Activated T-helper 1 cell treated with anti-CD3 and anti-CD28 coated beads, Interleukin-12 subunit alpha, Interleukin-12 subunit beta, Interleukin-2, Interleukin-4 antibody, amounts not matched to agents 30 ng/mL and 10 ng/mL and 1 ng/mL, durations not matched to agents 14 hours and 24 hours and 36 hours (primary cell): ENCODE results near the gene NXPH1. TPM values are rescaled to one million over a fixed set of nuclear protein-coding genes. Genes with fewer than 3 reads are reported as not detected.

Source experiments
- DNase-seq: peaks from one replicate; pipeline ENCODE4 v3.0.0; 2021; ENCODE audit warnings: low spot score
- H3K27ac Mint-ChIP-seq: one replicate; pipeline ENCODE4 v1.8.0; 2021; ENCODE audit warnings: mild to moderate bottlenecking, mixed read lengths
- H3K27me3 Mint-ChIP-seq: one replicate; pipeline ENCODE4 v1.8.0; 2022; ENCODE audit warnings: mild to moderate bottlenecking, moderate library complexity, mixed read lengths; ENCODE audit not compliant: insufficient read depth
- H3K36me3 Mint-ChIP-seq: one replicate; pipeline ENCODE4 v1.8.0; 2021; ENCODE audit warnings: low read depth, mixed read lengths
- H3K4me1 Mint-ChIP-seq: one replicate; pipeline ENCODE4 v1.8.0; 2021; ENCODE audit warnings: low read depth, mixed read lengths
- H3K4me3 Mint-ChIP-seq: one replicate; pipeline ENCODE4 v1.8.0; 2021; ENCODE audit warnings: mild to moderate bottlenecking, moderate library complexity, mixed read lengths
- H3K9me3 Mint-ChIP-seq: one replicate; pipeline ENCODE4 v1.8.0; 2021; ENCODE audit warnings: mixed read lengths
- intact Hi-C: fragments of 100-400 bp; cut with micrococcal nuclease; formaldehyde crosslinking; loops from one replicate; pipeline ENCODE4 v1.15.1; 2024
- total RNA-seq: library from RNA; stranded (reverse); gene quantifications from 2 replicates; pipeline ENCODE4 v1.2.3, GENCODE V29; 2022

Gene NXPH1
- total RNA-seq, 1 donor from 2014 or later: not detected

GRCh38 chr7:8418629-8419245 is 14.7 kb upstream of the NXPH1 start:
- H3K9me3 Mint-ChIP-seq: no peaks in the 10 kb centered on the region
- no peak for DNase-seq
- H3K36me3 Mint-ChIP-seq: no peaks in the 10 kb centered on the region
- H3K4me1 Mint-ChIP-seq: no peaks in the 10 kb centered on the region
- H3K27ac Mint-ChIP-seq: no peak overlapping the region
- intact Hi-C loops: loop anchor here (1.0 kb wide), 1 partner anchor 306 kb away; no protein-coding TSS in a partner anchor
- H3K27me3 Mint-ChIP-seq: peaks cover 7% of the 10 kb centered on the region
- no peak overlapping the region for H3K4me3 Mint-ChIP-seq

DNA sequence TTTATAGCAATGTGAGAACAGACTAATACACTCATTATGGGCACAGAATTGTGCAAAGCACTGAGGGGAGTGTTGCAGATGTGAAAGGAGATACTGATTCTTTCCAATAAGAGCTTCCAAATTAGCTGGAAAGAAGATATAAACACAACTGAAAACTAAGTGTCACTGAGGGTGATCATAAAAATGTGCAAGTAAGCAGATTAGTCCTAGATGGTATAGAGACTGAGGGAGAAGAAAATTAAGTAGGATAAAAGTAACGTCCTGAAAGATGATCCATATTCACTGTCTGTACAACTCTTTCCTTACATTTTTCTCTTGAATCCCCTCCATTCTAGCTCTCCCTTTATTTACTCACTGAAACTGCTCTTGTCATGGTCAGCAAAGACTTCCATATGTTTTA is 11.2 kb upstream of the NXPH1 start:
- H3K4me3 Mint-ChIP-seq: no peak overlapping the region
- no peaks in the 10 kb centered on the region for H3K9me3 Mint-ChIP-seq
- no peaks in the 10 kb centered on the region for H3K4me1 Mint-ChIP-seq
- no peak for DNase-seq
- H3K36me3 Mint-ChIP-seq: no peaks in the 10 kb centered on the region
- intact Hi-C loops: no loop called here
- peaks cover 2% of the 10 kb centered on the region for H3K27me3 Mint-ChIP-seq
- no peak overlapping the region for H3K27ac Mint-ChIP-seq

- intact Hi-C loops: no loop called here
- Mint-ChIP-seq H3K36me3 (no peaks in the 10 kb centered on the region), H3K4me3 (no peak overlapping the region), H3K27ac (no peak overlapping the region), H3K9me3 (no peaks in the 10 kb centered on the region), H3K27me3 (peaks cover 2% of the 10 kb centered on the region), H3K4me1 (no peaks in the 10 kb centered on the region)
- no peak for DNase-seq
These were observed 10.4 kb upstream of the NXPH1 start for GRCh38 chr7:8423057-8423456.

DNA sequence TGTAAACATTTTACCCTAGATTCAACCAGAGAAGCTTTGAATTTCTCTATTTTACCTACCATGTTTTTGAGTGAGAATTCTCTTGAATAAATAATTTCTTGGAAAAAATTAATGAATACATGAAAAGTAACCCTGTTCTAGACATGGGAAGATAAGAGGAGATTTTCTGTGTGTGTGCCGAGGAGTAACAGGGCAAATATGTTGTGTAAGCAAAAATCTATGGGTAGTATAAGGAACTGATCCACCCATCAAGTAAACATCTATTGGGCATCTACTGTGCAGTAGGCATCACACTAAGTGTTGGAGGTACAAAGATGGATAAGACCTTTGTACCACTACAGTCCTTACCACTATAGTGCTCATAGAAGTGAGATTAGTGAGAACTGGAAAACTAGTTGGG is 8.2 kb upstream of the NXPH1 start:
- Mint-ChIP-seq H3K4me1 (no peaks in the 10 kb centered on the region), H3K4me3 (no peak overlapping the region), H3K36me3 (no peaks in the 10 kb centered on the region), H3K27me3 (peaks cover under 1% of the 10 kb centered on the region), H3K27ac (no peak overlapping the region), H3K9me3 (no peaks in the 10 kb centered on the region)
- no peak for DNase-seq
- intact Hi-C loops: no loop called here

DNA sequence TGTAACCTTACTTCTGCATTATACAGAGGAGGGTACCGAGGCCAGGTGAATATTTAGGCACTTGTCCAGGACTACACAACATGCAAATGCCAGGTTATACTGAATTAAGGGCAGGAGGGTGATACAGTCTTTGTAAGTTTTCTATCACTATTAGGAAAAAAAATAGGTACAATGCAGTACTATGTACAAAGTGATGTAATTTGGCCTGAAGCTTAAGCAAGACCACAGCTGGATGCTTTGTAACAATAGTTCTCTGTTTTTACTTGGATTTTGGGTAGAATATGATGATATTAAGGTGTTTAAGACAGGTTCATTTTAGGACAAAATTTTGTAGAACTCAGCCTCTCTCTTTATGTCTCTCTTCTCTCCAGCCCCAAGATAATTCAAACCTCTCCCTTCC is 2.8 kb upstream of the NXPH1 start:
- intact Hi-C loops: no loop called here
- no peaks in the 10 kb centered on the region for H3K9me3 Mint-ChIP-seq
- H3K27me3 Mint-ChIP-seq: peaks cover 42% of the 10 kb centered on the region
- peaks cover 5% of the 10 kb centered on the region for H3K4me1 Mint-ChIP-seq
- H3K27ac Mint-ChIP-seq: no peak overlapping the region
- H3K36me3 Mint-ChIP-seq: peaks cover 3% of the 10 kb centered on the region
- no peak overlapping the region for H3K4me3 Mint-ChIP-seq
- DNase-seq: no peak

GRCh38 chr7:8434290-8435002 is 1.0 kb downstream of the NXPH1 start:
- H3K9me3 Mint-ChIP-seq: no peaks in the 10 kb centered on the region
- peaks cover 71% of the 10 kb centered on the region for H3K27me3 Mint-ChIP-seq
- peaks cover 3% of the 10 kb centered on the region for H3K36me3 Mint-ChIP-seq
- H3K4me1 Mint-ChIP-seq: peaks cover 5% of the 10 kb centered on the region
- no peak for DNase-seq
- peak overlapping the region; percentile 61 for H3K27ac Mint-ChIP-seq
- H3K4me3 Mint-ChIP-seq: no peak overlapping the region
- intact Hi-C loops: no loop called here

- intact Hi-C loops: no loop called here
- no peak for DNase-seq
- Mint-ChIP-seq H3K4me1 (peaks cover 5% of the 10 kb centered on the region), H3K27me3 (peaks cover 71% of the 10 kb centered on the region), H3K9me3 (no peaks in the 10 kb centered on the region), H3K36me3 (peaks cover 3% of the 10 kb centered on the region), H3K27ac (no peak overlapping the region), H3K4me3 (no peak overlapping the region)
These were observed 1.7 kb downstream of the NXPH1 start for GRCh38 chr7:8435095-8435494.

DNA sequence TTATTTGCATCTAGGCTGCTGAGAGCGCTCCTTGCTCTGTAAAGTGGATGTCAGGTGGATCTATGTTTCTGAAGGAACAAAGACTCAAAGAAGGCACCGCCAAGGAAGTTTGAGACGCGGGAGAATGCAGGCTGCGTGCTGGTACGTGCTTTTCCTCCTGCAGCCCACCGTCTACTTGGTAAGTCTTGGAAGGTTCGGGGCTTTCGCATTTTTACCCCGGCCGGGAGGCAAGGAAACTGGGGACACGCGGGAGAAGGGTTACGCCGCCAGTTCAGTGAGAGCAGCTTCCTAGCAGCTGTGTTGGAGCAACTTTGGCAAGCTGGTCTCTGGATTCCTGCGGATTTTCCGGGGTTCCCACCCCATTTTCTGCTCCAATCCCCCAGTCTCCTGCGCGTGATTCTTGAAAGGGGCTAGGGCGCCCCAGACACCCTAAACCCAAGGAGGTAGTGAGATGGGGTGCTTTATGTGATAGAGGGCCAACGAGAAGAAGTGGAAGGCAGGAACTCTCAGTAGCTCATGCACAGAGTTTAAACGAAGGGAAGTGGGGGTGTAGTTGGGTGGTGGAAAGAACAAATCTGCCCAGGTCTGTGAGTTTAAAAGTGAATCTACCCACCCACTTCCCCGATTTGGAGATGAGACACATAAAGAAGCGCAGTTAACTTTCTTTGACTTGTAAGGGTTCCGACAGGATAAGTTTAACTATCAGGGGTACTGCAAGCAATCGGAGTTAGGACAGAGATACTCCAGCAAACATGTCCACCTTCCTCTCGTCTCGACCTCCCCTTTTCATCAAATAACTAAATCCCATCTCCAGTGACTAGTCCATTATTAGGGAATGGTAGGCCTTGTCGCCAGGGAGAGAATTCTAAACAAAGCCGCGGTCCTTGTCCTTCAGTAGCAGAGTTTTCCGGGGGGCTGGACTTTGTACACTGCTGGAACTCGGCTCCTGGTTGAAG is 2.5 kb downstream of the NXPH1 start:
- peaks cover 68% of the 10 kb centered on the region for H3K27me3 Mint-ChIP-seq
- H3K27ac Mint-ChIP-seq: peak overlapping the region; percentile 45
- peaks cover 3% of the 10 kb centered on the region for H3K9me3 Mint-ChIP-seq
- no peak for DNase-seq
- peaks cover 5% of the 10 kb centered on the region for H3K4me1 Mint-ChIP-seq
- intact Hi-C loops: no loop called here
- H3K36me3 Mint-ChIP-seq: peaks cover 3% of the 10 kb centered on the region
- H3K4me3 Mint-ChIP-seq: no peak overlapping the region

GRCh38 chr7:8436965-8437364 is 3.6 kb downstream of the NXPH1 start:
- peaks cover 68% of the 10 kb centered on the region for H3K27me3 Mint-ChIP-seq
- peaks cover 3% of the 10 kb centered on the region for H3K36me3 Mint-ChIP-seq
- peaks cover 10% of the 10 kb centered on the region for H3K9me3 Mint-ChIP-seq
- intact Hi-C loops: no loop called here
- H3K4me1 Mint-ChIP-seq: peaks cover 5% of the 10 kb centered on the region
- no peak for DNase-seq
- H3K4me3 Mint-ChIP-seq: no peak overlapping the region
- H3K27ac Mint-ChIP-seq: no peak overlapping the region

- no peak for DNase-seq
- peaks cover 10% of the 10 kb centered on the region for H3K9me3 Mint-ChIP-seq
- H3K4me1 Mint-ChIP-seq: peaks cover 5% of the 10 kb centered on the region
- intact Hi-C loops: no loop called here
- no peak overlapping the region for H3K4me3 Mint-ChIP-seq
- H3K36me3 Mint-ChIP-seq: peaks cover 3% of the 10 kb centered on the region
- H3K27me3 Mint-ChIP-seq: peaks cover 69% of the 10 kb centered on the region
- H3K27ac Mint-ChIP-seq: no peak overlapping the region
These were observed 4.2 kb downstream of the NXPH1 start for GRCh38 chr7:8437606-8438005.

DNA sequence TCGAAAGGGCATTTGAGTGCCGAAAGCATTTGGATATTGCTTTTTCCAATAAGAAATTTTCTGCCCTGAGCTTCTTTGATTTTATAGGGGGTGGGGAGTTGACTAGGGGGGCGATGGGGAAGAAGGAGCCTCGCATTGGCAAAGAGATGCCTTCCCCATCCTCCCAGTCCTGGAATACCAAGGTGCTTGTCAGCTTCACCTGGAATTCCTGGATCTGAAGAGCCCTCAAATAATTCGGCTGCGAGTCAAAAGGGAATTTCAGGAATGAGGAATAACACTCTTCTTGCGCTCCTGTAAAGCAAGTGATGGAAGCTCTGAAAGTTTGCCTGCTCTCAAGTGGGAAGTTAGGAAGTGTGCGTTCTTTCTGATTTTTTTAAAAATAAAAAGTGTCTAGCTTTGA is 7.3 kb downstream of the NXPH1 start:
- intact Hi-C loops: no loop called here
- Mint-ChIP-seq H3K4me1 (peaks cover 5% of the 10 kb centered on the region), H3K4me3 (no peak overlapping the region), H3K36me3 (peaks cover 2% of the 10 kb centered on the region), H3K27ac (no peak overlapping the region), H3K9me3 (peaks cover 18% of the 10 kb centered on the region), H3K27me3 (peaks cover 65% of the 10 kb centered on the region)
- DNase-seq: no peak

DNA sequence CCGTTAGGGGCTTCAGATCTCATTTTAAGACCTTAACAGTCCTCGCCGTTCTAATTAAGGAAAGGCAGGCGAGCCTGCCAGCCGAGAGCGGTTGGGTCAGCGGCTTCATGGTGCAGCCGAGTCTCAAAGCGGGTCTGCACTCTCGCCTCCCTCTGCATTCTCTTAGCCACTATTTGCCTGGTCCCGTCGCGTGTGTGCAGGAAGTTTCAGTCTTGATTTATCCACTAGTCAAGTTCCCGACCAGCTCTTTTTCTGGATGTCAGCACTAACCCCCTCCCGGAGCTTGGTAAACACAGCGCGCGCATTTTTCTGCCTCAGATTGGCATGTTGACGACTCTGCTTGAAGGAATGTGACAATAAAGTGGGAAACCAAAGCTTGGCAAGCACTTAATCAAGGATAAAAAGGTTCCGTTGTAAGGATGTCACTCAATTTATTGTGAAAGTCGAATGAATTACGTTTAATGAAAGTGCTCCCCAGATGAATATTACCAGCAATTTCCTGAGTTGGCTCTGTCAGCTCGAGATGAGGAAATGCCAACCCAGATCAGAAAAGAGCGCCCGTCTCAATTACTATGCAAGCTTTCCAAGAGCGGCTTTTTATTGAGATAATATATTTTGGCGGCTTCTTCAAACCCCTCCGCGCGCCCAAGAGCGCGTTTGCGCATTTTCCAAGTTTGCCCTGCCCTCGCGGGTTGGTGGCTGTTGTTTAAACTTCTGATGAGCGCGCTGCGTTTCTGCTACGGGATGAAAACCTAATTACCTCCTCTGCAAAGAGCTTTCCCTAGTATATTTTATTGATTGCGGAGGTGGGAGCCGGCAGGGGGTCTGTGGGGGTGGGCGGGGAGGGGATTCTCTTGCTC is 7.9 kb downstream of the NXPH1 start:
- H3K4me3 Mint-ChIP-seq: no peak overlapping the region
- peaks cover 2% of the 10 kb centered on the region for H3K36me3 Mint-ChIP-seq
- H3K4me1 Mint-ChIP-seq: peaks cover 5% of the 10 kb centered on the region
- DNase-seq: no peak
- peaks cover 18% of the 10 kb centered on the region for H3K9me3 Mint-ChIP-seq
- H3K27me3 Mint-ChIP-seq: peaks cover 58% of the 10 kb centered on the region
- intact Hi-C loops: no loop called here
- H3K27ac Mint-ChIP-seq: no peak overlapping the region
